HG03342 (cell line): ENCODE data around the gene TTLL11.
"Not testable (repeated sequence)": the region's sequence is repeated elsewhere in the genome, so short reads cannot be mapped to it uniquely, and the experiment has no call there.

Source experiments
- ATAC-seq: cut with Tn5 transposase; IDR thresholded peaks from one replicate; pipeline ENCODE4 v1.9.1; 2021; ENCODE audit warnings: mild to moderate bottlenecking, moderate library complexity; ENCODE audit not compliant: unreplicated experiment

TTLL11 gene

GRCh38 chr9:122007837-122008236 lies 85.3 kb downstream of the TTLL11 start:
- ATAC-seq: no peak

- no peak for ATAC-seq
Observed at GRCh38 chr9:122005597-122005996, 87.5 kb downstream of the TTLL11 start.

GRCh38 chr9:122004589-122004988 lies 88.5 kb downstream of the TTLL11 start:
- no peak for ATAC-seq

- ATAC-seq: no peak
Observed at GRCh38 chr9:122001491-122002201, 91.5 kb downstream of the TTLL11 start.

GRCh38 chr9:122000526-122000925 lies 92.6 kb downstream of the TTLL11 start:
- ATAC-seq: not testable (repeated sequence)

- ATAC-seq: no peak
Observed at GRCh38 chr9:121999556-121999955, 93.6 kb downstream of the TTLL11 start.

- no peak for ATAC-seq
Observed at GRCh38 chr9:121998513-121999049, 94.5 kb downstream of the TTLL11 start.

GRCh38 chr9:121997791-121998190 lies 95.3 kb downstream of the TTLL11 start:
- ATAC-seq: no peak

GRCh38 chr9:121996783-121997182 lies 96.3 kb downstream of the TTLL11 start:
- no peak for ATAC-seq

GRCh38 chr9:121995997-121996396 lies 97.1 kb downstream of the TTLL11 start:
- ATAC-seq: no peak

GRCh38 chr9:121992571-121993212 lies 100.4 kb downstream of the TTLL11 start:
- ATAC-seq: no peak

GRCh38 chr9:121991307-121991661 lies 101.8 kb downstream of the TTLL11 start:
- no peak for ATAC-seq

GRCh38 chr9:121990600-121991306 lies 102.4 kb downstream of the TTLL11 start:
- no peak for ATAC-seq

- no peak for ATAC-seq
Observed at GRCh38 chr9:121989010-121989409, 104.1 kb downstream of the TTLL11 start.

- no peak for ATAC-seq
Observed at GRCh38 chr9:121987314-121987713, 105.8 kb downstream of the TTLL11 start.

- ATAC-seq: no peak
Observed at GRCh38 chr9:121985792-121986494, 107.2 kb downstream of the TTLL11 start.

- no peak for ATAC-seq
Observed at GRCh38 chr9:121984726-121985402, 108.2 kb downstream of the TTLL11 start.

- ATAC-seq: no peak
Observed at GRCh38 chr9:121983736-121984135, 109.4 kb downstream of the TTLL11 start.

GRCh38 chr9:121981118-121981883 lies 111.8 kb downstream of the TTLL11 start:
- ATAC-seq: no peak

GRCh38 chr9:121980665-121981064 lies 112.4 kb downstream of the TTLL11 start:
- ATAC-seq: not testable (repeated sequence)
